Measurements from ENCODE around the gene WDR46.
A peak's percentile ranks its signal among the peaks of the same experiment; 100 is the strongest.
"Not testable (repeated sequence)": the region's sequence is repeated elsewhere in the genome, so short reads cannot be mapped to it uniquely, and the experiment has no call there.

WDR46 gene

GRCh38 chr6:33286946-33287914 is 1.8 kb downstream of the WDR46 start:
- peak overlapping the region; percentile 87 for H3K4me2 ChIP-seq (ENCODE audit: low read length)
- no peak overlapping the region for H3K27ac ChIP-seq (ENCODE audit: low read depth, low read length)
- H3K79me2 ChIP-seq (ENCODE audit: control insufficient read depth, low read length) = peaks cover 55% of the 10 kb centered on the region

GRCh38 chr6:33285214-33285613 is 3.8 kb downstream of the WDR46 start:
- H3K4me3 ChIP-seq (ENCODE audit: low read length); H3K9me3 ChIP-seq (ENCODE audit: control insufficient read depth, insufficient read depth, low read length); H3K4me2 ChIP-seq (ENCODE audit: low read length); H3K27me3 ChIP-seq (ENCODE audit: control insufficient read depth, low read length); H3K27ac ChIP-seq (ENCODE audit: low read depth, low read length); H4K20me1 ChIP-seq (ENCODE audit: control insufficient read depth, insufficient read depth, low read depth, low read length); H3K9me2 ChIP-seq (replicated peaks; ENCODE audit: control insufficient read depth, low read length); H3F3A ChIP-seq (ENCODE audit: control insufficient read depth, insufficient read depth): not testable (repeated sequence)
- Histone ChIP-seq H3K4me1 (ENCODE audit: control insufficient read depth, low read length) (peaks cover 19% of the 10 kb centered on the region), H3K36me3 (ENCODE audit: control insufficient read depth, low read length) (peaks cover 77% of the 10 kb centered on the region), H3K79me2 (ENCODE audit: control insufficient read depth, low read length) (peaks cover 36% of the 10 kb centered on the region)

More at GRCh38 chr6:33286946-33287914, 1.8 kb downstream of the WDR46 start:
- H3K9me2 ChIP-seq (replicated peaks; ENCODE audit: control insufficient read depth, low read length) = no peaks in the 10 kb centered on the region
- no peak for TF ChIP-seq CTCF (IDR thresholded peaks at IDR 0.05; ENCODE audit: low read depth, low read length, poor library complexity, severe bottlenecking)
- TF ChIP-seq EZH2phosphoT487 (IDR thresholded peaks at IDR 0.05; ENCODE audit: borderline replicate concordance, low read length) = no peak
- peak overlapping the region; percentile 93 for H3K4me3 ChIP-seq (ENCODE audit: low read length)
- peaks cover 25% of the 10 kb centered on the region for H3K4me1 ChIP-seq (ENCODE audit: control insufficient read depth, low read length)
- no peaks in the 10 kb centered on the region for H4K20me1 ChIP-seq (ENCODE audit: control insufficient read depth, insufficient read depth, low read depth, low read length)
- no peaks in the 10 kb centered on the region for H3K9me3 ChIP-seq (ENCODE audit: control insufficient read depth, insufficient read depth, low read length)
- H3K27me3 ChIP-seq (ENCODE audit: control insufficient read depth, low read length) = no peaks in the 10 kb centered on the region
- H3F3A ChIP-seq (ENCODE audit: control insufficient read depth, insufficient read depth) = peaks cover 13% of the 10 kb centered on the region; the same call in 1 of the 2 replicates
- H3K36me3 ChIP-seq (ENCODE audit: control insufficient read depth, low read length) = peaks cover 82% of the 10 kb centered on the region

- H3K4me3 ChIP-seq (ENCODE audit: low read length) = no peak overlapping the region
- H3K36me3 ChIP-seq (ENCODE audit: control insufficient read depth, low read length) = peaks cover 88% of the 10 kb centered on the region
- no peaks in the 10 kb centered on the region for H3K27me3 ChIP-seq (ENCODE audit: control insufficient read depth, low read length)
- peaks cover 47% of the 10 kb centered on the region for H3K4me1 ChIP-seq (ENCODE audit: control insufficient read depth, low read length)
- peaks cover 42% of the 10 kb centered on the region for H3F3A ChIP-seq (ENCODE audit: control insufficient read depth, insufficient read depth)
- H3K27ac ChIP-seq (ENCODE audit: low read depth, low read length) = peak overlapping the region; percentile 37; the same call in 1 of the 2 replicates
- no peak overlapping the region for H3K4me2 ChIP-seq (ENCODE audit: low read length)
- no peak for TF ChIP-seq EZH2phosphoT487 (IDR thresholded peaks at IDR 0.05; ENCODE audit: borderline replicate concordance, low read length)
- no peak for TF ChIP-seq CTCF (IDR thresholded peaks at IDR 0.05; ENCODE audit: low read depth, low read length, poor library complexity, severe bottlenecking)
- no peaks in the 10 kb centered on the region for H3K9me2 ChIP-seq (replicated peaks; ENCODE audit: control insufficient read depth, low read length)
- H3K9me3 ChIP-seq (ENCODE audit: control insufficient read depth, insufficient read depth, low read length) = no peaks in the 10 kb centered on the region
- H4K20me1 ChIP-seq (ENCODE audit: control insufficient read depth, insufficient read depth, low read depth, low read length) = no peaks in the 10 kb centered on the region; the same call in 1 of the 2 replicates
- H3K79me2 ChIP-seq (ENCODE audit: control insufficient read depth, low read length) = peaks cover 4% of the 10 kb centered on the region
Observed at GRCh38 chr6:33280539-33280938, 8.5 kb downstream of the WDR46 start.

- TF ChIP-seq EZH2phosphoT487 (IDR thresholded peaks at IDR 0.05; ENCODE audit: borderline replicate concordance, low read length) (no peak), CTCF (IDR thresholded peaks at IDR 0.05; ENCODE audit: low read depth, low read length, poor library complexity, severe bottlenecking) (peak; percentile 98)
- H3K36me3 ChIP-seq (ENCODE audit: control insufficient read depth, low read length) = peaks cover 89% of the 10 kb centered on the region
- H4K20me1 ChIP-seq (ENCODE audit: control insufficient read depth, insufficient read depth, low read depth, low read length) = peaks cover 2% of the 10 kb centered on the region
- H3F3A ChIP-seq (ENCODE audit: control insufficient read depth, insufficient read depth) = peaks cover 47% of the 10 kb centered on the region
- H3K9me2 ChIP-seq (replicated peaks; ENCODE audit: control insufficient read depth, low read length) = no peaks in the 10 kb centered on the region
- no peak overlapping the region for H3K4me3 ChIP-seq (ENCODE audit: low read length)
- H3K27ac ChIP-seq (ENCODE audit: low read depth, low read length) = peak overlapping the region; percentile 37; the same call in 1 of the 2 replicates
- peaks cover 9% of the 10 kb centered on the region for H3K79me2 ChIP-seq (ENCODE audit: control insufficient read depth, low read length)
- H3K4me2 ChIP-seq (ENCODE audit: low read length) = no peak overlapping the region
- H3K27me3 ChIP-seq (ENCODE audit: control insufficient read depth, low read length) = no peaks in the 10 kb centered on the region
- H3K9me3 ChIP-seq (ENCODE audit: control insufficient read depth, insufficient read depth, low read length) = no peaks in the 10 kb centered on the region
- peaks cover 52% of the 10 kb centered on the region for H3K4me1 ChIP-seq (ENCODE audit: control insufficient read depth, low read length)
Observed at GRCh38 chr6:33279971-33280511, 9.0 kb downstream of the WDR46 start.
